Kidney (tissue), 14 donors: ENCODE data around the gene OGFRL1. TPM values are rescaled to one million over a fixed set of nuclear protein-coding genes. Genes with fewer than 3 reads are reported as not detected.

ENCODE experiments used
- DNase-seq, 5 donors: peaks; one replicate each; pipeline ENCODE4 v3.0.0-alpha.2; 2013 to 2020
- FAIRE-seq: peaks from 2 replicates; lab custom pipeline; 2012; peaks lifted over from hg19 to GRCh38; lab: Jason Lieb, UNC
- H3K27ac ChIP-seq, 2 donors: one replicate each; pipeline ENCODE4 v1.7.0; 2013; ENCODE audit warnings: low read depth in 2 of 2, low read length in 2 of 2, inconsistent platforms in 1 of 2
- H3K27me3 ChIP-seq: one replicate; pipeline ENCODE4 v1.7.1; 2013; ENCODE audit warnings: low read length, inconsistent platforms; ENCODE audit not compliant: control insufficient read depth, insufficient read depth
- H3K36me3 ChIP-seq, 3 donors: one replicate each; pipeline versions ENCODE4 v1.7.0 to v1.7.1; 2013; ENCODE audit warnings: low read length in 3 of 3, control low read depth in 1 of 3, inconsistent platforms in 1 of 3; ENCODE audit not compliant: insufficient read depth in 3 of 3, control insufficient read depth in 2 of 3
- H3K4me1 ChIP-seq, 3 donors: one replicate each; pipeline versions ENCODE4 v1.7.0 to v1.7.1; 2013; ENCODE audit warnings: low read length in 3 of 3, inconsistent platforms in 1 of 3, low read depth in 1 of 3; ENCODE audit not compliant: control insufficient read depth in 2 of 3, insufficient read depth in 2 of 3
- H3K4me3 ChIP-seq, 3 donors: one replicate each; pipeline versions ENCODE4 v1.7.0 to v1.8.1; 2013; ENCODE audit warnings: low read length in 3 of 3, control low read depth in 1 of 3, inconsistent platforms in 1 of 3
- H3K9ac ChIP-seq, 3 donors: one replicate each; pipeline versions ENCODE4 v1.7.0 to v1.7.1; 2013; ENCODE audit warnings: low read length in 3 of 3, control low read depth in 1 of 3, inconsistent platforms in 1 of 3
- H3K9me3 ChIP-seq, 3 donors: one replicate each; pipeline versions ENCODE4 v1.7.0 to v1.7.1; 2013; ENCODE audit warnings: low read length in 3 of 3, control low read depth in 1 of 3, inconsistent platforms in 1 of 3; ENCODE audit not compliant: control insufficient read depth in 2 of 3, insufficient read depth in 1 of 3
- intact Hi-C: fragments of 100-400 bp; cut with DNase I; formaldehyde crosslinking; loops from one replicate; pipeline ENCODE4 v1.11.1; 2022
- polyA plus RNA-seq: library from polyadenylated mRNA; stranded (reverse); fragments of 350-450 nt; fragmentation: Illumina TruSeq; extraction: RNeasy Lipid Tissue Mini Kit (QIAGEN cat#74804); gene quantifications from one replicate; pipeline ENCODE4 v1.2.3, GENCODE V29; 2014; ENCODE audit warnings: low read depth, low replicate concordance; ENCODE audit not compliant: insufficient read depth
- total RNA-seq: library from RNA; stranded (reverse); fragmentation: NEBNext Ultra II Directional; extraction: Animal tissue kit (Norgen Biotek cat#: 25700); gene quantifications from one replicate; pipeline ENCODE4 v1.2.1, GENCODE V29; 2021
- TF ChIP-seq, protein P1 (sequence below): IDR thresholded peaks from 3 replicates; pipeline ENCODE4 v1.5.1; 2012; ENCODE audit warnings: mild to moderate bottlenecking, moderate library complexity, borderline replicate concordance; ENCODE audit not compliant: insufficient read depth; ENCODE audit errors: extremely low read depth
- donor health status: control.
- donor health status: control.
- donor health status: control.
- donor health status: control.
- donor health status: control.
- donor health status: DM: yes; HTN: yes; CAD: no.
- donor health status: Normal renal cell carcinoma (clear cell type).

The OGFRL1 gene
- total and polyA plus RNA-seq, 2 donors from 2014 or later, result 3.6 to 16.0 TPM

GRCh38 chr6:71346334-71346694 is 57.7 kb downstream of the OGFRL1 start:
- TF ChIP-seq, protein P1, sequence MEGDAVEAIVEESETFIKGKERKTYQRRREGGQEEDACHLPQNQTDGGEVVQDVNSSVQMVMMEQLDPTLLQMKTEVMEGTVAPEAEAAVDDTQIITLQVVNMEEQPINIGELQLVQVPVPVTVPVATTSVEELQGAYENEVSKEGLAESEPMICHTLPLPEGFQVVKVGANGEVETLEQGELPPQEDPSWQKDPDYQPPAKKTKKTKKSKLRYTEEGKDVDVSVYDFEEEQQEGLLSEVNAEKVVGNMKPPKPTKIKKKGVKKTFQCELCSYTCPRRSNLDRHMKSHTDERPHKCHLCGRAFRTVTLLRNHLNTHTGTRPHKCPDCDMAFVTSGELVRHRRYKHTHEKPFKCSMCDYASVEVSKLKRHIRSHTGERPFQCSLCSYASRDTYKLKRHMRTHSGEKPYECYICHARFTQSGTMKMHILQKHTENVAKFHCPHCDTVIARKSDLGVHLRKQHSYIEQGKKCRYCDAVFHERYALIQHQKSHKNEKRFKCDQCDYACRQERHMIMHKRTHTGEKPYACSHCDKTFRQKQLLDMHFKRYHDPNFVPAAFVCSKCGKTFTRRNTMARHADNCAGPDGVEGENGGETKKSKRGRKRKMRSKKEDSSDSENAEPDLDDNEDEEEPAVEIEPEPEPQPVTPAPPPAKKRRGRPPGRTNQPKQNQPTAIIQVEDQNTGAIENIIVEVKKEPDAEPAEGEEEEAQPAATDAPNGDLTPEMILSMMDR, result no peak
- intact Hi-C loops, result loop anchor here (10.0 kb wide), 1 partner anchor 152 kb away; no protein-coding TSS in a partner anchor

GRCh38 chr6:71347119-71347518 is 58.5 kb downstream of the OGFRL1 start:
- TF ChIP-seq, protein P1, result no peak
- peaks cover 0 to 13% (median 0%) of the 10 kb centered on the region in 3 donors for H3K4me1 ChIP-seq
- no peak overlapping the region for H3K4me3 ChIP-seq
- H3K27ac ChIP-seq, result no peak overlapping the region
- FAIRE-seq, result no peak
- intact Hi-C loops, result loop anchor here (10.0 kb wide), 1 partner anchor 152 kb away; no protein-coding TSS in a partner anchor
- peaks cover 0 to 9% (median 2%) of the 10 kb centered on the region in 3 donors for H3K36me3 ChIP-seq
- H3K9ac ChIP-seq, result no peak overlapping the region
- no peaks in the 10 kb centered on the region for H3K9me3 ChIP-seq
- H3K27me3 ChIP-seq, result no peaks in the 10 kb centered on the region
- no peak for DNase-seq

More at GRCh38 chr6:71346334-71346694, 57.7 kb downstream of the OGFRL1 start:
- Histone ChIP-seq H3K27me3 (no peaks in the 10 kb centered on the region), H3K27ac (no peak overlapping the region), H3K4me1 (peaks cover 0 to 14% (median 0%) of the 10 kb centered on the region in 3 donors), H3K36me3 (peaks cover 0 to 9% (median 2%) of the 10 kb centered on the region in 3 donors), H3K9ac (no peak overlapping the region), H3K4me3 (no peak overlapping the region), H3K9me3 (no peaks in the 10 kb centered on the region)
- DNase-seq (no peak), FAIRE-seq (no peak)

GRCh38 chr6:71349395-71349794 is 60.8 kb downstream of the OGFRL1 start:
- no peak overlapping the region for H3K9ac ChIP-seq
- H3K36me3 ChIP-seq, result peaks cover 0 to 3% (median 0%) of the 10 kb centered on the region in 3 donors
- H3K4me1 ChIP-seq, result peaks cover 0 to 5% (median 0%) of the 10 kb centered on the region in 3 donors
- H3K27ac ChIP-seq, result no peak overlapping the region
- peak in 1 of 5 donors; percentile 44 for DNase-seq
- H3K9me3 ChIP-seq, result no peaks in the 10 kb centered on the region
- intact Hi-C loops, result loop anchor here (10.0 kb wide), 1 partner anchor 155 kb away; no protein-coding TSS in a partner anchor
- TF ChIP-seq, protein P1, result peak; percentile 39
- no peaks in the 10 kb centered on the region for H3K27me3 ChIP-seq
- no peak overlapping the region for H3K4me3 ChIP-seq
- FAIRE-seq, result no peak
